ENCODE results near the gene CD58.

DNA sequence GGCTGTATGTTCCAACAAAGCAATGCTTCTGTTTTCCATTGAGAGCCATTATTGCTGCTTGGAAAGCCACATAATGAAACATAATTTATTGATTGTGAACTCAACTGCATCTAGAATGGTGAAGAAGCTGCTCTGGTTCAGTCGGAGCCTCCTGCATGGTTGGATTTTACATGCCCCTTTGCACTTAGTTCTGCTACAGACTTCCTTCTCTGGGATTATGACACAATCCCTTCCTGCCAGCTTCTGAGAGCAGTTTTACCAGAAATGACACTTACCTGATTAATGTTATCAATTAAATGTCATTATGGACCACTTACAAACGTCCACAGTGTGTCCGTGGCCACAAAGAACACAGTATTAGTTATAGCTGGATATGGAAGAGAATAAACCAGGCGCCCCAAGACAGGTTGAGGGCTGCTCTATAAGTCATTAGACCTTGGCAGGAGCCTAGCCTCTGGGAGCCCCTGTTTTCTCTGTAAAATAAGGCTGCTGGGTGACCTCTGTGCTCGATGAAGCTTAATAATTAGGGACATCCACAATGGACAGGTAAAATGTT lies 7.0 kb upstream of the CD58 start:
- no peak for TF ChIP-seq EZH2 (IDR thresholded peaks at IDR 0.05; ENCODE audit: borderline replicate concordance, low read depth, low read length, poor library complexity, severe bottlenecking)
- TF ChIP-seq, protein P1, sequence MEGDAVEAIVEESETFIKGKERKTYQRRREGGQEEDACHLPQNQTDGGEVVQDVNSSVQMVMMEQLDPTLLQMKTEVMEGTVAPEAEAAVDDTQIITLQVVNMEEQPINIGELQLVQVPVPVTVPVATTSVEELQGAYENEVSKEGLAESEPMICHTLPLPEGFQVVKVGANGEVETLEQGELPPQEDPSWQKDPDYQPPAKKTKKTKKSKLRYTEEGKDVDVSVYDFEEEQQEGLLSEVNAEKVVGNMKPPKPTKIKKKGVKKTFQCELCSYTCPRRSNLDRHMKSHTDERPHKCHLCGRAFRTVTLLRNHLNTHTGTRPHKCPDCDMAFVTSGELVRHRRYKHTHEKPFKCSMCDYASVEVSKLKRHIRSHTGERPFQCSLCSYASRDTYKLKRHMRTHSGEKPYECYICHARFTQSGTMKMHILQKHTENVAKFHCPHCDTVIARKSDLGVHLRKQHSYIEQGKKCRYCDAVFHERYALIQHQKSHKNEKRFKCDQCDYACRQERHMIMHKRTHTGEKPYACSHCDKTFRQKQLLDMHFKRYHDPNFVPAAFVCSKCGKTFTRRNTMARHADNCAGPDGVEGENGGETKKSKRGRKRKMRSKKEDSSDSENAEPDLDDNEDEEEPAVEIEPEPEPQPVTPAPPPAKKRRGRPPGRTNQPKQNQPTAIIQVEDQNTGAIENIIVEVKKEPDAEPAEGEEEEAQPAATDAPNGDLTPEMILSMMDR (conservative IDR thresholded peaks at IDR 0.05; ENCODE audit: low read depth, low read length), result no peak

All from A673 (cell line).